ENCODE data around the gene MAN2C1.

Gene MAN2C1

GRCh38 chr15:75368689-75369239 lies 357 bp upstream of the MAN2C1 start:
- Histone ChIP-seq H3K9me3 (no peaks in the 10 kb centered on the region), H3K36me3 (peaks cover 23% of the 10 kb centered on the region), H3K27me3 (no peaks in the 10 kb centered on the region), H3K4me1 (no peaks in the 10 kb centered on the region), H3K4me3 (ENCODE audit: low read depth, low read length) (peak overlapping the region; percentile 80)
- no peak for DNase-seq
- TF ChIP-seq, protein P1, sequence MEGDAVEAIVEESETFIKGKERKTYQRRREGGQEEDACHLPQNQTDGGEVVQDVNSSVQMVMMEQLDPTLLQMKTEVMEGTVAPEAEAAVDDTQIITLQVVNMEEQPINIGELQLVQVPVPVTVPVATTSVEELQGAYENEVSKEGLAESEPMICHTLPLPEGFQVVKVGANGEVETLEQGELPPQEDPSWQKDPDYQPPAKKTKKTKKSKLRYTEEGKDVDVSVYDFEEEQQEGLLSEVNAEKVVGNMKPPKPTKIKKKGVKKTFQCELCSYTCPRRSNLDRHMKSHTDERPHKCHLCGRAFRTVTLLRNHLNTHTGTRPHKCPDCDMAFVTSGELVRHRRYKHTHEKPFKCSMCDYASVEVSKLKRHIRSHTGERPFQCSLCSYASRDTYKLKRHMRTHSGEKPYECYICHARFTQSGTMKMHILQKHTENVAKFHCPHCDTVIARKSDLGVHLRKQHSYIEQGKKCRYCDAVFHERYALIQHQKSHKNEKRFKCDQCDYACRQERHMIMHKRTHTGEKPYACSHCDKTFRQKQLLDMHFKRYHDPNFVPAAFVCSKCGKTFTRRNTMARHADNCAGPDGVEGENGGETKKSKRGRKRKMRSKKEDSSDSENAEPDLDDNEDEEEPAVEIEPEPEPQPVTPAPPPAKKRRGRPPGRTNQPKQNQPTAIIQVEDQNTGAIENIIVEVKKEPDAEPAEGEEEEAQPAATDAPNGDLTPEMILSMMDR (IDR thresholded peaks at IDR 0.05; ENCODE audit: low read depth, low read length), result no peak

DNA sequence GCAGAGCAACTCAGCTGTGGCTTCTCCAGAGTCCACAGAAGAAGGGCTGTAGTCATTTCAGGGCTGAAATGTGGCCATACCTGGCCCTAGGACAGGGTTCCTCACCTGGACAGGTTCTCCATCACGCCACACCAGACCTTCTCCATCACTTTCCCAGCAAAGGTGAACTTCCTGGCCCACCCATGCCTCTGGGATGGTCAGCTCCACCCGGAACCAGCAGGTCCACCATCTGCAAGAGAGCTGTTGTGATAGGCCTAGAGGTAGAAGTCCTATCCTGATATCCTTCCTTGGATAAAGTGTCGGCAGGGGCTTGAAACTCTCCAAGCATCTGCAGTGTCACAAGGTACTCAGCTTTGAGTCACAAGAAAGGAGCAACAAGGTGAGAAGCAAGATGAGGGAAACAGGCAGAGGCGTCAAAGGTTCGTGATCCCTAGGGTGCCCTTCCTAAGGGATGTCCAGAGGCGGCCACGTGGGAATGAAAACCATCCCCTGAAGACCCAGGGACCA lies 948 bp downstream of the MAN2C1 start:
- H3K9me3 ChIP-seq, result no peaks in the 10 kb centered on the region
- H3K4me1 ChIP-seq, result no peaks in the 10 kb centered on the region
- H3K27me3 ChIP-seq, result no peaks in the 10 kb centered on the region
- H3K36me3 ChIP-seq, result peaks cover 24% of the 10 kb centered on the region
- peak overlapping the region; percentile 80 for H3K4me3 ChIP-seq (ENCODE audit: low read depth, low read length)
- DNase-seq, result no peak
- TF ChIP-seq, protein P1 (IDR thresholded peaks at IDR 0.05; ENCODE audit: low read depth, low read length), result no peak

- Histone ChIP-seq H3K4me3 (ENCODE audit: low read depth, low read length) (no peak overlapping the region), H3K9me3 (no peaks in the 10 kb centered on the region), H3K27me3 (no peaks in the 10 kb centered on the region), H3K36me3 (peaks cover 28% of the 10 kb centered on the region), H3K4me1 (no peaks in the 10 kb centered on the region)
- TF ChIP-seq, protein P1 (IDR thresholded peaks at IDR 0.05; ENCODE audit: low read depth, low read length), result no peak
- no peak for DNase-seq
Observed at GRCh38 chr15:75367006-75367405, 1.4 kb downstream of the MAN2C1 start.

- Histone ChIP-seq H3K27me3 (no peaks in the 10 kb centered on the region), H3K9me3 (no peaks in the 10 kb centered on the region), H3K4me3 (ENCODE audit: low read depth, low read length) (no peak overlapping the region), H3K4me1 (no peaks in the 10 kb centered on the region), H3K36me3 (peaks cover 29% of the 10 kb centered on the region)
- TF ChIP-seq, protein P1 (IDR thresholded peaks at IDR 0.05; ENCODE audit: low read depth, low read length), result no peak
- DNase-seq, result no peak
Observed at GRCh38 chr15:75366163-75366562, 2.2 kb downstream of the MAN2C1 start.

DNA sequence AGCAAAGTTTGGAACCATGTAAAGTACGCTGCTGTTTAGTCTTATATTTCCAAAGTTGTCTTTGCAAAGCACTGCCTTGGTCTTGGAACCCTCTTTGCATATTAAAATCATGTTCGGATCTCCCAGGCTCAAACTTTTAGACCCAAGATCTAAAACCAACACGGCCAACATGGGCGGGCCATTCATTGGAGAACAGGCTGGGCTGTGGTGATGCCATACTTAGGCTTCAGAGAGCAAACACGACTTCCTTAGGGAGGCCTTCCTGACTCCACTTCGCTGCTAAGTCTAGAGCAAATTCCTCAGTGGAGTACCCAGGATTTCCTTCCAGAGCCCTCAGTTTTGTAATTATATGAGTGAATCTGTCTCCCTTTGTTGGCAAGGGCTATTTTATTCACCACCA lies 3.5 kb downstream of the MAN2C1 start:
- Histone ChIP-seq H3K4me1 (no peaks in the 10 kb centered on the region), H3K4me3 (ENCODE audit: low read depth, low read length) (no peak overlapping the region), H3K9me3 (no peaks in the 10 kb centered on the region), H3K27me3 (no peaks in the 10 kb centered on the region), H3K36me3 (peaks cover 32% of the 10 kb centered on the region)
- no peak for DNase-seq
- TF ChIP-seq, protein P1 (IDR thresholded peaks at IDR 0.05; ENCODE audit: low read depth, low read length), result no peak

GRCh38 chr15:75363786-75364185 lies 4.6 kb downstream of the MAN2C1 start:
- no peaks in the 10 kb centered on the region for H3K9me3 ChIP-seq
- peaks cover 39% of the 10 kb centered on the region for H3K36me3 ChIP-seq
- no peak overlapping the region for H3K4me3 ChIP-seq (ENCODE audit: low read depth, low read length)
- TF ChIP-seq, protein P1 (IDR thresholded peaks at IDR 0.05; ENCODE audit: low read depth, low read length), result no peak
- DNase-seq, result no peak
- no peaks in the 10 kb centered on the region for H3K27me3 ChIP-seq
- no peaks in the 10 kb centered on the region for H3K4me1 ChIP-seq

All from BE2C (cell line).